GM12873 (cell line): ENCODE results near the gene RALGAPA1.

ENCODE experiments used
- TF ChIP-seq, protein P1 (sequence below): IDR thresholded peaks from 2 replicates; pipeline ENCODE4 v1.5.1; 2012; ENCODE audit warnings: low read depth, mild to moderate bottlenecking, moderate library complexity, low read length, control low read depth; ENCODE audit not compliant: insufficient read depth; ENCODE audit errors: missing control alignments

RALGAPA1 gene

GRCh38 chr14:35814371-35815005 lies 5.4 kb upstream of the RALGAPA1 start:
- TF ChIP-seq, protein P1, sequence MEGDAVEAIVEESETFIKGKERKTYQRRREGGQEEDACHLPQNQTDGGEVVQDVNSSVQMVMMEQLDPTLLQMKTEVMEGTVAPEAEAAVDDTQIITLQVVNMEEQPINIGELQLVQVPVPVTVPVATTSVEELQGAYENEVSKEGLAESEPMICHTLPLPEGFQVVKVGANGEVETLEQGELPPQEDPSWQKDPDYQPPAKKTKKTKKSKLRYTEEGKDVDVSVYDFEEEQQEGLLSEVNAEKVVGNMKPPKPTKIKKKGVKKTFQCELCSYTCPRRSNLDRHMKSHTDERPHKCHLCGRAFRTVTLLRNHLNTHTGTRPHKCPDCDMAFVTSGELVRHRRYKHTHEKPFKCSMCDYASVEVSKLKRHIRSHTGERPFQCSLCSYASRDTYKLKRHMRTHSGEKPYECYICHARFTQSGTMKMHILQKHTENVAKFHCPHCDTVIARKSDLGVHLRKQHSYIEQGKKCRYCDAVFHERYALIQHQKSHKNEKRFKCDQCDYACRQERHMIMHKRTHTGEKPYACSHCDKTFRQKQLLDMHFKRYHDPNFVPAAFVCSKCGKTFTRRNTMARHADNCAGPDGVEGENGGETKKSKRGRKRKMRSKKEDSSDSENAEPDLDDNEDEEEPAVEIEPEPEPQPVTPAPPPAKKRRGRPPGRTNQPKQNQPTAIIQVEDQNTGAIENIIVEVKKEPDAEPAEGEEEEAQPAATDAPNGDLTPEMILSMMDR: peak; percentile 86

GRCh38 chr14:35810963-35811362 lies 1.9 kb upstream of the RALGAPA1 start:
- TF ChIP-seq, protein P1: no peak

DNA sequence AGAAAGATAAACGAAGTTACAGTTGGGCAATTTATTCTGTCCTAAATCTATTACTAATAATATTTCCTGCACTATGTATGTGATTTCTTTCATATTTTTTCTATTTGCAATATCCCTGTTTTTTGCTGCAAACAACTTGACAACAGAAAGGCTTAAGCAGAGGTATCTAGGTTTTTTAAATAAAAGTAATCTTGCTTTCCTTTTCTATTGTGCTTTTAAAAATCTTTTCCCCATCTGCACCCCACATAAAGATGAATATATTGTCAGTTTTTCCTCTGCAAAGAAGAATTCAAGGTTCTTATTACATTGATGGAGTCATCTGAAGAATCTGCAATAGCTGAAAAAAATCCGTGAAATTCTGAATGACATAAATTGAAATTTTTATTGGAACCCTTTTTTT lies 502 bp upstream of the RALGAPA1 start:
- TF ChIP-seq, protein P1: no peak

DNA sequence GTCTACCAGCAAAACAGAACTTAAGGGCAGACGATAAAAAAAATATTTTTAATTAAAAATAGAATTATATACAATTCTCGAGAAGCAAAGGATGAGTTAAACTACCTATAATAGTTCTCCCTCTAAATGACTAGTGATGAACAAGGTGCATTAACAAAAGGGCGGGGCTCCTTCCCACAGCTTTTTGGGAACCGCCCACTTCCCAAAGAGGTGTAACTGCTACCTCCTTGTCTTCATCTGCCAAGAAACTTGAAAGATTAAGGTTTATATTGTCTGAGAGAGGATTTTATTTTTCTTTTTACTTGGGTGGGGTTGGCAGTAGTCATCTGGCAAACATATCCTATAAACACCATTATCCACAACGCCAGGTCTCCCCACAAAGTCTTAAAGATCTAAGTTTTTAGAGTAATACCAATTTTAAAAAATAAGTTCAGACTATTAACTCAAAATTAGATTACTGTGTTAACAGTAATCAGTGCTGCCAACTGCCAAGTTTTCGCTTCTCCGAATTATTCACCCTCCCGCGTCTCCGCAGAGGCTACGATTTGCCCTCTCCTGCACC lies 938 bp downstream of the RALGAPA1 start:
- TF ChIP-seq, protein P1: no peak

DNA sequence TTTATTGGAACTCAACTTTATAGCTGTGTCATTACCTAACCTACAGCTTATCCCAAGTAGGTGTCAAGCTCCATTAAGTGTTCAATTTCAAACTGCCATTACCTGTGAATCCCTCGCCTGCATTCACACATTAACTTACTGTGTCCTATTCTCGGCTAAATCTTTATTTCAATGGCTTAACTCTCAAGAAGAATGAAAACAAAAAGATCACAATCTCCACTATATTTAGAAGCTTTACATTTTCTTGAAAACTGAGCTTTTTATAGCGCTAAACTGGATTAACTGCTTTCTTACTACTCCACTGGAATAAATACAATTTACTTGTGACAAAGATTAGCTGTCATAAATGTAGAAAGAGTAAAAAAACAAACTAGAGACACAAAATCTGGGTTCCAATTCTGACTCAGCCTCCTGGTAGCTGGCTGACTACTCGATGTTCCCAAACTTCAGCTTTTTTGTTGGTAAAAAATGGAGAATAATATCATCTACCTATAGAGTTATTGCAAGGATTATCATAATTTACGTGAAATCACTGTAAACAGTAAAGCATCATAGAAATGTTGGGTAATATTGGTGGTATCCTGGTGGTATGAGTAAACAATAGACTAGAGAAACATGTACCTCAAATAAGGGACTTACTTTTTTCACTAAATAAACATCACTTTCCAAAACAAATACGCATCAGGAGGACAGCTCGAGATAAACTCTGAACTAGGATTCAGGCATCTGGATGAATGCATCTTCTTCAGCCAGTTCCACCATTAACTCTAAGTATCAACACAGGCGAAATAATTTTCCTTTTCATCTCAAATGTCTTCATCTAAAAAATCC lies 1.7 kb downstream of the RALGAPA1 start:
- TF ChIP-seq, protein P1: no peak

DNA sequence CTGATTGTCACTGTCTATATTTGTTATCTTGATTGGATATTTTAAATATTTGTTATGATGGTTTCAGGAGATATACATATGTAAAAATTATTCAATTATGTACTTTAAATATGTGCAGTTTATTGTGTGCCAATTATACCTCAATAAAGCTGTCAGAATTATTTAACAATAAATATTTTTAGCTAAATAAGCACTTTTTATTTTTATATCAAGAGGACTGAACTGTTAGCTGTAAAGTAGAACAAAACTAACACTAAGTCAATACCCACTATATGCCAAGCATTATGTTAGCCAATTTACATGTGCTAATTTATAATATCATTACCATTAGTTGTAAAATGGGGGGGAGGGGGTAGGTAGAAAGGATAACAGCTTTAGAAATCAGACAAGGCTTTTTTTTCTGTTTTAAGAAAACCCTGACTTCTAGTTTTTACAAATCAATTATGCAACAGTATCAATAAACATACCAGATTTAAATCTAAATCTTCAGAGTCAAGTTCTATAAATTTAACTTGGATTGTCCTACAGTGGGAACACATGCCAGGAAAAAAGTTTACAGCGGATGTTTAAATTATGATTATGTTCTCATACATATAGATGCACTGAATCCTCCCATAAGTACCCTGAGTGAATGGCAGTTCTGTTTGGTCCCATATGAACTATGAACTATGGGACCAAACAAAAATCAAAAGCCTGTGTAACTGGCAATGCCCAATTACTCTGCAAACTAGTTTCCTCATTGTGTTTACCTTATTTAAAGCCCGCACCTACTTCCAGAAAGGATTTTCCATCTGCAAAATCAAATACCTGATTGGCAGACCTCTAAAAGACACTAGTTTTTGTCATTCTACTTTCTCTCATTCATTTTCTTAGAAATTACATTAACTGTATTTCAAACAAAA lies 2.8 kb downstream of the RALGAPA1 start:
- TF ChIP-seq, protein P1: no peak
